RPMI8226 (cell line): ENCODE measurements around the gene MPRIP.
"Not testable (repeated sequence)": the region's sequence is repeated elsewhere in the genome, so short reads cannot be mapped to it uniquely, and the experiment has no call there.

Source experiments
- DNase-seq: peaks from one replicate; pipeline ENCODE4 v3.0.0-alpha.2; 2015

The MPRIP gene

GRCh38 chr17:17134051-17134956 is 92.0 kb downstream of the MPRIP start:
- DNase-seq, result no peak

- no peak for DNase-seq
Observed at GRCh38 chr17:17134957-17135333, 92.7 kb downstream of the MPRIP start.

- not testable (repeated sequence) for DNase-seq
Observed at GRCh38 chr17:17136221-17136620, 94.0 kb downstream of the MPRIP start.

GRCh38 chr17:17137731-17138585 is 95.7 kb downstream of the MPRIP start:
- DNase-seq, result no peak

- DNase-seq, result peak; percentile 83
Observed at GRCh38 chr17:17139972-17140589, 97.8 kb downstream of the MPRIP start.

- DNase-seq, result no peak
Observed at GRCh38 chr17:17140590-17140980, 98.3 kb downstream of the MPRIP start.

- DNase-seq, result no peak
Observed at GRCh38 chr17:17141279-17141678, 99.0 kb downstream of the MPRIP start.

- peak; percentile 15 for DNase-seq
Observed at GRCh38 chr17:17141860-17142552, 99.7 kb downstream of the MPRIP start.

- no peak for DNase-seq
Observed at GRCh38 chr17:17142556-17142955, 100.3 kb downstream of the MPRIP start.

GRCh38 chr17:17143501-17143900 is 101.2 kb downstream of the MPRIP start:
- DNase-seq, result no peak

- no peak for DNase-seq
Observed at GRCh38 chr17:17144061-17144460, 101.8 kb downstream of the MPRIP start.

GRCh38 chr17:17144916-17145665 is 102.8 kb downstream of the MPRIP start:
- DNase-seq, result no peak

GRCh38 chr17:17146786-17147406 is 104.6 kb downstream of the MPRIP start:
- peak; percentile 10 for DNase-seq

GRCh38 chr17:17147821-17148220 is 105.6 kb downstream of the MPRIP start:
- no peak for DNase-seq

GRCh38 chr17:17149520-17150447 is 107.5 kb downstream of the MPRIP start:
- no peak for DNase-seq

- no peak for DNase-seq
Observed at GRCh38 chr17:17150448-17150800, 108.2 kb downstream of the MPRIP start.

- no peak for DNase-seq
Observed at GRCh38 chr17:17151055-17151454, 108.8 kb downstream of the MPRIP start.

GRCh38 chr17:17151541-17151940 is 109.3 kb downstream of the MPRIP start:
- DNase-seq, result no peak

GRCh38 chr17:17151962-17152361 is 109.7 kb downstream of the MPRIP start:
- no peak for DNase-seq

- DNase-seq, result no peak
Observed at GRCh38 chr17:17152385-17152784, 110.1 kb downstream of the MPRIP start.
